HG02973 (cell line): ENCODE measurements around the gene FAM3B.
"Not testable (repeated sequence)": the region's sequence is repeated elsewhere in the genome, so short reads cannot be mapped to it uniquely, and the experiment has no call there.

Source experiments
- ATAC-seq: cut with Tn5 transposase; IDR thresholded peaks from one replicate; pipeline ENCODE4 v1.9.1; 2021; ENCODE audit warnings: moderate library complexity; ENCODE audit not compliant: unreplicated experiment

FAM3B gene

GRCh38 chr21:41316200-41317062, at the start of gene FAM3B:
FAM3B (plus strand) TSS chr21:41316801; CDS start chr21:41316880, 79 bp downstream.
- no peak for ATAC-seq

- ATAC-seq: no peak
These were observed 49.3 kb upstream of the FAM3B start for GRCh38 chr21:41267346-41267745.

- ATAC-seq: no peak
These were observed 47.1 kb upstream of the FAM3B start for GRCh38 chr21:41269535-41269934.

GRCh38 chr21:41277196-41277595, 39.4 kb upstream of the FAM3B start:
- no peak for ATAC-seq

- ATAC-seq: no peak
These were observed 38.8 kb upstream of the FAM3B start for GRCh38 chr21:41277846-41278245.

GRCh38 chr21:41280115-41280919, 36.3 kb upstream of the FAM3B start:
- ATAC-seq: no peak

GRCh38 chr21:41282412-41282811, 34.2 kb upstream of the FAM3B start:
- ATAC-seq: no peak

GRCh38 chr21:41283211-41283818, 33.3 kb upstream of the FAM3B start:
- ATAC-seq: no peak

GRCh38 chr21:41289431-41289830, 27.2 kb upstream of the FAM3B start:
- no peak for ATAC-seq

GRCh38 chr21:41290106-41290799, 26.3 kb upstream of the FAM3B start:
- no peak for ATAC-seq

GRCh38 chr21:41294548-41295231, 21.9 kb upstream of the FAM3B start:
- ATAC-seq: no peak

- no peak for ATAC-seq
These were observed 20.8 kb upstream of the FAM3B start for GRCh38 chr21:41295721-41296254.

- ATAC-seq: no peak
These were observed 13.6 kb upstream of the FAM3B start for GRCh38 chr21:41302976-41303375.

GRCh38 chr21:41304068-41304720, 12.4 kb upstream of the FAM3B start:
- no peak for ATAC-seq

- ATAC-seq: no peak
These were observed 9.4 kb upstream of the FAM3B start for GRCh38 chr21:41307219-41307618.

- ATAC-seq: not testable (repeated sequence)
These were observed 3.1 kb upstream of the FAM3B start for GRCh38 chr21:41313285-41314164.

GRCh38 chr21:41315726-41316125, 875 bp upstream of the FAM3B start:
- no peak for ATAC-seq

GRCh38 chr21:41317063-41317392, 427 bp downstream of the FAM3B start:
- no peak for ATAC-seq

GRCh38 chr21:41317458-41317857, 857 bp downstream of the FAM3B start:
- ATAC-seq: no peak
